H1 (cell line): Measurements from ENCODE around the gene ZNF184.

Source experiments
- ATF3 ChIP-seq: IDR thresholded peaks from 2 replicates; pipeline ENCODE4 v1.6.1; 2011; ENCODE audit warnings: low read depth, mild to moderate bottlenecking, low read length; ENCODE audit not compliant: insufficient read depth
- BRCA1 ChIP-seq: IDR thresholded peaks from 2 replicates; pipeline ENCODE4 v1.6.1; 2012; ENCODE audit warnings: low read depth, low read length, improper control_type of control experiment
- CTCF ChIP-seq, 3 experiments: IDR thresholded peaks; 1 replicate in 2 of 3; 2 replicates in 1 of 3; pipeline versions ENCODE4 v1.5.1 to v1.6.1; 2011; ENCODE audit warnings: low read length in 3 of 3, mild to moderate bottlenecking in 3 of 3, inconsistent platforms in 2 of 3, low read depth in 1 of 3, moderate library complexity in 1 of 3; ENCODE audit not compliant: insufficient read depth in 1 of 3; ENCODE audit errors: control extremely low read depth in 1 of 3
- FOSL1 ChIP-seq: IDR thresholded peaks from 2 replicates; pipeline ENCODE4 v1.6.1; 2011; ENCODE audit warnings: mild to moderate bottlenecking, low read depth, low read length, moderate library complexity; ENCODE audit not compliant: insufficient read depth
- JUN ChIP-seq: IDR thresholded peaks from 2 replicates; pipeline ENCODE4 v1.6.1; 2011; ENCODE audit warnings: low read depth, mild to moderate bottlenecking, improper control_type of control experiment, low read length
- JUND ChIP-seq: IDR thresholded peaks from 2 replicates; pipeline ENCODE4 v1.6.1; 2011; ENCODE audit warnings: mild to moderate bottlenecking, improper control_type of control experiment, low read length
- MAFK ChIP-seq: IDR thresholded peaks from 2 replicates; pipeline ENCODE4 v1.6.1; 2012; ENCODE audit warnings: low read depth, mild to moderate bottlenecking, improper control_type of control experiment, low read length
- NRF1 ChIP-seq: IDR thresholded peaks from 2 replicates; pipeline ENCODE4 v1.6.1; 2011; ENCODE audit warnings: mild to moderate bottlenecking, low read depth, low read length, improper control_type of control experiment
- PHF8 ChIP-seq: fragments of 200-600 bp; sonication (generic); conservative IDR thresholded peaks from 2 replicates; pipeline ENCODE4 v1.7.1; 2012; ENCODE audit warnings: low read depth, mild to moderate bottlenecking, inconsistent platforms, low read length, moderate library complexity
- POLR2A ChIP-seq, 2 experiments: IDR thresholded peaks; 1 replicate in 1 of 2; 2 replicates in 1 of 2; pipeline ENCODE4 v1.6.1; 2011; ENCODE audit warnings: low read depth in 2 of 2, low read length in 2 of 2, mild to moderate bottlenecking in 2 of 2; ENCODE audit errors: control extremely low read depth in 1 of 2
- POLR2AphosphoS5 ChIP-seq: IDR thresholded peaks from 2 replicates; pipeline ENCODE4 v1.6.1; 2011; ENCODE audit warnings: low read depth, low read length
- TAF1 ChIP-seq: IDR thresholded peaks from 2 replicates; pipeline ENCODE4 v1.6.1; 2011; ENCODE audit warnings: mild to moderate bottlenecking, low read depth, low read length
- TCF12 ChIP-seq: IDR thresholded peaks from 2 replicates; pipeline ENCODE4 v1.6.1; 2011; ENCODE audit warnings: low read depth, mild to moderate bottlenecking, low read length

- TF ChIP-seq PHF8 (no peak), FOSL1 (no peak), TAF1 (no peak), POLR2A (IDR thresholded peaks at IDR 0.05; ENCODE audit: control extremely low read depth in 1 of 2, low read depth in 2 of 2, low read length in 2 of 2) (no peak), CTCF (IDR thresholded peaks at IDR 0.05; ENCODE audit: control extremely low read depth in 1 of 3, insufficient read depth in 1 of 3, low read depth in 1 of 3, low read length in 3 of 3) (no peak), POLR2AphosphoS5 (no peak), BRCA1 (no peak), JUND (no peak), JUN (no peak), NRF1 (no peak), ATF3 (no peak), TCF12 (no peak), MAFK (no peak)
These were observed 39.6 kb upstream of the ZNF184 start for GRCh38 chr6:27512525-27512924.
